GM19351 (cell line): ENCODE data around the gene SUPT20H.

Experiments
- ATAC-seq: cut with Tn5 transposase; IDR thresholded peaks from one replicate; pipeline ENCODE4 v1.9.1; 2021; ENCODE audit warnings: mild to moderate bottlenecking, moderate library complexity; ENCODE audit not compliant: unreplicated experiment

SUPT20H gene

DNA sequence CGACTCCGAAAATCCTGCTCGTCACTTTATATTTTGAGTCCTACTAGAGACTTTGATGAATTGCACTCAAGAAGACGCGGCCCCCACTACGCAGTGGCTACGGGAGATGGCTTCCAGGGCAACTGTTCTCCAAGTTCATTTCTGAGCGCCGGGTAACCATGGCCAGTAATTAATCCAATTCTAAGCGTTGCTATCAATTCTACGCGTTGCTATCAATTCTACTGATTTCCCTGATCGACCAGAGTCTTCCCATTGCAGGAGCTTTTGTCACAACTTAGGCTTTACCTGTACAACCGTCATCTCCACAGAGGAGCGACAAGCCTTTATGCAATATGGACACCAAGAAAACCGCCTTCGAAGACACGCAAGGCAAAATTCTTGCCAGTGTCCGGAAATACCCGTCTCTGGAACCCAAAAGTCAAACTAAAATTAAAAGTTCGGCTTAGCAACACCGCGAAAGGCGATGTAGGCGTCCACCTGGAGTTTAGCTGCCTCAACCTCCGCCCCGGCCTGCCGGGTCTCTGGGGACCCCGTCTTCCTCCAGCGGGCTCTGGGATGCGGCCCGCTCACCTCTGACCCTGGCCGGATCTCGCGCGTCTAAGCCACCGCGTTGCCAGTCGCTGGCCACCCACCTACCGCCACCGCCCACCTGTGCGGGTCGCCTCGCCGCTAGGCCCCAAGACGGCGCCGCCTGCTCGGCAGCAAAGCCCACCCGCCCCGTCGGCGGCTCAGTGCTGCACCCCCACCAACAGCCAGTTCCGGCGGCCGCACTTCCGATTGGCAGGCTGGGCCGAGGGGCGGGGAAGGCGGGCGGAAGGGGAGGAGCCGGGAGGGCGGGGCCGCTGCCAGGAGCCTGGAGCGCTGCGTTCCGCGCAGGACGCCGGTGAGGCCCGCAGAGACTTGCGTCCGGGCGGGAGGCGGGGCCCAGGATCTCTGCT, at the start of gene SUPT20H:
SUPT20H (minus strand) TSS at position 779 of the 938 bp plus-strand sequence. CDS start 8,198 bp downstream, outside the sequence.
- ATAC-seq: peak; percentile 95

DNA sequence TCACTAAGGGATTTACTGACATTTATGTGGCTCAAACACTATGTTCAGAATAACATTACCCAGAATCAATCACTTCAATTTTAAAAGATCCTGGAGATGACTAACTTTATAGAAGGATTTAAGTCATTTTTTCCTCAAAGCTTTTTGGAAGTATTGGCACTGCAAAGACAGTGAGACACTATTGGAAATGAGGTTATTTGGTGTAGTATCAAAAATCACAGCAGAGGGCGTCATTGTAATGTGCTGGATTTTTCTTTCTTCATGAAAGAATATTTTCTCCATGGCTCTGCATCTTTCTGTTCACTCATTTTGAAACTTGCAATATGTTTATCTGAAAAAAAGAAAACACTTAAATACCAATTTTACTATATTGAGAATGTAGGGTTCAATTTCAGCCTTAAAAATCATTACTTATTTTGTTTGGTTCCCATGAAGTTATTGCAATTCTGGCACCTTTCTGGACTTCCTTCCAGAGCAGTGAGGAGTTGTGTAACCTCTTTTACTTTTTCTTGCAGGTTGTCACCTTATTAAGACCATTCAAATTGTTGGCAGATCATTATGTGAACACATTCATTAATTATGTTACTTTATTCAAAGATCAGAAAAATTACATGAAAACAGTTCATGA, 49.7 kb upstream of the SUPT20H start:
- ATAC-seq: no peak

DNA sequence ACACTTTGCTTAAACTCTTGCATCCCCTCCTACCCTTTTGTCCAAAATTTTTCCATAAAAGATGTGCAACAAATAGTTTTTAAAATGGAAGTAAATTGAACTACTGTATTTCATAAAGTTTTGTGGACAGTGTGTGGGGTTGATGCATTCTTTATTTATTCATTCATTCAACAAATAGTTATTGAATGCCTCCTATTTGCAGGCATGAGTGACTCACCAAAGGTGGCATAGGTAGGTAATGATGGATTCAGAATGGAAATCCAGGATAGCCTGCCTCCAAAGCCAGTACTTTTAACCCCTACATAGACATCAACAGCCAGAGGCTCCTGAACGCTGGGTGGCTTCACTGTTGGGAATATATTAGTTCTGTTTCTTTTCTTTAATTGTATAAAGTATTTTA, 48.4 kb upstream of the SUPT20H start:
- no peak for ATAC-seq

DNA sequence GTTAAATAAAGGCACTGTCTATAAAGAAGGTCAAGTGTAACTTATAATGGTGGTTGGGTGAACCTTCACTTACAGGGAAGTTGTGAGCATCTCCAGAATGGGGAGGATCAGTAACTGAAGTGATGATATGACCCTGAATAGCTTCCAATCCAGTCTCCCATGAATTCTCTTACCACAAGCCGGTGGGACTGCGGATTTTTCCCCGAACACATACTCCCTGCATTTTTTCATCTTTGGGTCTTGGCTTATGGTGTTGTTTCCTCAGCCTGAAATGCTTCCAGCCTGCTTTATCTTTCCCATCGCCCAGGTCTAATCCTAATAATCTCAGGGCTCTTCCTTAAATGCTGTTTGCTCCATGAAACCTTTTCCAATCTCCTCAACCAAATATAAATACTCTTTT, 48.0 kb upstream of the SUPT20H start:
- ATAC-seq: no peak

- ATAC-seq: no peak
Observed at GRCh38 chr13:37106642-37107041, 47.2 kb upstream of the SUPT20H start.

GRCh38 chr13:37105251-37105714, 45.8 kb upstream of the SUPT20H start, which contains the start of gene CSNK1A1L:
CSNK1A1L (minus strand) TSS chr13:37105664; CDS start chr13:37105256, 408 bp downstream.
- no peak for ATAC-seq

DNA sequence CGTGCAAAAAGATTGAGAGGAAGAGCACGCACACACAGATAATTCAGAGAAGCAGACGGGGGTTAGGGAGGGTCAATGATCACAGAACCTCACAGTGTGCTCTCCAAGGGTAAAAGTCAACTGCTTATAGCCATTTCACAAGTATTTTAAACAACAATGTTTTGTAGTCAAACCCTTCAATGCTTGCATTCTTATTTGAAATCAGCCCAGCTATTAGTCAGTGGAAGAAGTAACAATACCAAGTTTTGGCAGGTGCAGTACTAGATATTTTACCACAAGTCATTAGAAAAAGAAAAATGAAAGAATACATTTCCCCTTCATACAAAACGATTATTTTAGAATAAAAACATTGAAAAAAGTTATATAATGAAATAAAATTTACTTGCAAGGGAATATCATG, 43.4 kb upstream of the SUPT20H start:
- ATAC-seq: no peak

GRCh38 chr13:37101201-37101600, 41.7 kb upstream of the SUPT20H start:
- no peak for ATAC-seq

DNA sequence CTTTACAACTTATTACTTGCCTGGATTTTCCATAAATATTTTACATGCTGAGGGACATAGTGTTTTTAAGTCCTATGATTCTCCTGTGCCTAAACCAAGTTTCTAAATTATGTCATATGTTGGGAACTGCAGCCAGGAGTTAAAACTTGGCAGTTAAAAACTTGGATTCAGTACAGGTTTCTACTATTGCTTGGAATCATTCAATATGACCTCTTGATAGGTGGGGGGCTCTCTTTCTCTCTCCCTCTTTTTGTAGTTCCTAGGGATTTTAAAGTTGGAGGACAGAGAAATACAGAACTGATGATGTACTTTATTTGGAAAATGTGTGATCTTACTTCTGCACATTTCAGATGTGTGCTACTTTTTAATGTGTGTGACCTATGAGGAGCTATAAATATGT, 41.2 kb upstream of the SUPT20H start:
- no peak for ATAC-seq

GRCh38 chr13:37097076-37097475, 37.6 kb upstream of the SUPT20H start:
- no peak for ATAC-seq

- no peak for ATAC-seq
Observed at GRCh38 chr13:37094840-37095239, 35.4 kb upstream of the SUPT20H start.

- no peak for ATAC-seq
Observed at GRCh38 chr13:37094099-37094498, 34.6 kb upstream of the SUPT20H start.

- peak; percentile 48 for ATAC-seq
Observed at GRCh38 chr13:37091835-37092234, 32.3 kb upstream of the SUPT20H start.

DNA sequence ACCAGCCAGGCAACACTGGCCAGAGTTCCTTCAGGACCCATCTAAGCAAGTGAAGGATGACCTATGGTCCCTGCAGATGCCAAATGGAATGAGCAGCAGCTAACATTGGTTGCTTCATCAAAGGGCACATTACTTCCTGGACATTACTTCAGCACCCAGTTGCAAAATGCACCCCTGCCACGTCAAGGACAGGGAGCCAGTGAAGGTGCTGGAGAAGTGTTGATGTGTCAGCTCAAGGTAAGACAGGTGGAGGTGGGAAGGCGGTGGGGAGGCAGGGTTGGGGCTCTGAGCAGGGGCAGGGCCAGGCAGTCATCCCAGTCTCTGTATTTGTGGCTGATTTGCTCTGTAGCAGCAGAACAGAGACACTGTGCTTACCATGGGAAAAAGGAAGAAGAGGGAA, 31.4 kb upstream of the SUPT20H start:
- no peak for ATAC-seq

- no peak for ATAC-seq
Observed at GRCh38 chr13:37089495-37089894, 30.0 kb upstream of the SUPT20H start.

- ATAC-seq: no peak
Observed at GRCh38 chr13:37087486-37087885, 28.0 kb upstream of the SUPT20H start.

DNA sequence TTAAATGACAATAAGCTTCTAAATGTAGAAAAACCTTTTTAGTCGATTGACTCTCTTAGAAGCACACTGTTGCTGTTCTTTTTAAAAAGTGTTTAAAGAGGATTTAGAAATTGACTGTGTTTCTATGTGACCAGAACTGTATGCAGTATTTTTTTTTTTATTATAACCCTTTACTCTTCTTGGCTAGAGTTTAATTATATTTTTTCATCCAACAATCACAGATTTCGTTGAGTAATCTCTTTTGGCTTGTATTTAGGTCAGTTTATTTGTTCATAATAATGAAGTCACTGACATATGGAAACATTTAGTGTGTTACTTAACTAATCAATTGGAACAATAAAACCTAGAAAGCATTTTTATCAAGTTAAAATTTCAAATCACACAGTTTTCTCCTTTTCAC, 26.1 kb upstream of the SUPT20H start:
- no peak for ATAC-seq

DNA sequence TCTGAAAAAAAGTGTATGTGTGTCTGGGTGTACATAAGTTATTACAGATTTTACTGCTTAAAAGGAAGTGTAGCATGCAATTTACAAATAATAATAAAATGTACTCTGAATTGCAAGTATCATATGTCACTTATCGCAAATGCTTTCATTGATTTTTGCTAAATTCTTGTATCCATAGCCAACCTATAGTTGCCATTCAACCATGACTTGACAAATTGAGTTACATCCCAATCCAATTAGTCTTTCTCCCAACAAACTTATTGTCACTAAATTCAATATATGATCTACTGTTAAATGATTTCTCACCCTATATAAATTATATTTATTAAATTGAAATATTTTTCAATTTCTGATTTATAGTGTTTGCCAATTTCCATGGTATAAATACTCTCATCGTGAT, 17.3 kb upstream of the SUPT20H start:
- ATAC-seq: no peak

DNA sequence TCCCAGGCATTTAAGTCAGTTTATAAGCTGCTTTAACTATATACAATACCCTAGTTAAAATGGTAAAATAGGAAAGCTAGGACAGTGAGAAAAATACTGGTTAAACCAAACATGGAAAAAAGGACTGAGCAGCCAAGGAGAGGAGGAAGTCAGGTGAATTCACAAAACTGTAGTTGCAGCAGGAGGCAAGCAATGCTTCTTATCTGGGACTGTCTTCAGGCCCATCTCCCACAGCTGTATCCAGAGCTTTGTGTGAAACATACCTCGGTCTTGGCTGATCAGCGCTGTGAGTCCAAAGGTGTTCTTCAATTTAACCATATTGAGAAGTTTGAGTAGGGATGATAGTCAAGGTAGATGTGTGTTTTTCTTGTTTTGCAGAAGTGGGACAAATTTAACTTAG, 15.7 kb upstream of the SUPT20H start:
- ATAC-seq: no peak

DNA sequence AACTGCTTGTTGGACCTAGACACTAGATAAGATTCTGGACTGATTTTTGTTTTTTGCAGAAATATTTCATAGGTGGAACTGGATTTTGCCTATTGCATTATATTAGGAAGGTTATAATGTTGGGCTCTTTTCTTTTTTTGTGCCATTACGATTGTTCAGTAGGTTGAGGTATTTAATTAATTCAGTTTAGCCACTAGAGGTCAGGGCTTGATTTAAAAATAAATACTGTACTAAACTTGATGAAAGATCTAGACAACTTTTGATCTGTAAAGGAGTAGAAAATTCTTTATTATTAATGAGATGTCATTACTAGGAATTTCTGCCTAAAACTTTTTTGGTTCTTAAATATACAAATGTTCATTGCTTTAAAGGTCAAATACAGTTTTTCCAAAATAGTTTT, 15.2 kb upstream of the SUPT20H start:
- peak; percentile 51 for ATAC-seq

DNA sequence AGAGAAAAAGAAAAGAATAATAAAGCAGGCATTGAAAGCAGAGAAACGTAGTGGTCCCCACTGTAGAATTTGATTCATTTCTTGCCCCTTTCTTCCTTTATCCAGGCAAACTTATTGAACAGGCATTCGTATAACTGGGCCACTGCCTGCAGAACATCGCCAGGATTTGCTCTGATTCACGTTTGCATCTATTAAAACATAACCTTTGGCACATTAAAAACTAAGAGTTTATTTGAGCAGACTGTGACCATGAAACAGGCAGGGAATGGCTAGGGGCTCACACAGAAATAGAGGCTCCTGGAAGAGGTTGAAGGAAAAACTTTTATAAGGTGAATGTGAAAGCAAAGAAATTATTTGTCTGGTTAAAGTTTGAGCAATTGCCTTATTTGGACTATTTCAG, 12.5 kb upstream of the SUPT20H start:
- no peak for ATAC-seq

DNA sequence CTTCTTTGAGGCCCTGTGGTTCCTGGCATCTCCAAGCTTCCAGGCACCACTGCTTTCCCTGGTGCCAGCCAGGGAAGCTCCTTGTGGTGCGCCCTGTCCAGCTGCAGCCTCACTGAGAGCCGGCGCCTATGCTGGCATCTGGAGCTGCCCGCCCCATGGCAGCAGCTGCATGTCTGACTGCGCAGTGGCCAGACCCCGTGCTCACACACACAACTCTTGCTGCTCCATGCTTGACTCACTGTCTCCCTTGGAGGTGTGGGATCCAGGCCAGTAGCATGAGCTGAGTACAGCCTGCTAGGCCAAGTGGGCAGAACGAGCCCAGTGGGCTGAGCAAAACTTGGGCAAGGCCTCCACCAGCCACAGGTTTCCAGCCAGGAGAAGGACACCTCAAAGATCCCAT, 11.5 kb upstream of the SUPT20H start:
- no peak for ATAC-seq
